Left renal pelvis (tissue), 4 donors: ENCODE data around the gene TBCB. TPM values are rescaled to one million over a fixed set of nuclear protein-coding genes. Genes with fewer than 3 reads are reported as not detected.
"Not testable (repeated sequence)": the region's sequence is repeated elsewhere in the genome, so short reads cannot be mapped to it uniquely, and the experiment has no call there.

Source experiments
- DNase-seq, 4 donors: peaks; one replicate each; pipeline ENCODE4 v3.0.0-alpha.2; 2013; ENCODE audit warnings: low read depth in 4 of 4, low spot score in 3 of 4
- polyA plus RNA-seq, 4 donors: library from polyadenylated mRNA; unstranded; fragments of 120-200 nt; gene quantifications; one replicate each; pipeline ENCODE4 v1.2.1, GENCODE V29; 2013; ENCODE audit not compliant: insufficient read length in 4 of 4

TBCB gene, protein sequence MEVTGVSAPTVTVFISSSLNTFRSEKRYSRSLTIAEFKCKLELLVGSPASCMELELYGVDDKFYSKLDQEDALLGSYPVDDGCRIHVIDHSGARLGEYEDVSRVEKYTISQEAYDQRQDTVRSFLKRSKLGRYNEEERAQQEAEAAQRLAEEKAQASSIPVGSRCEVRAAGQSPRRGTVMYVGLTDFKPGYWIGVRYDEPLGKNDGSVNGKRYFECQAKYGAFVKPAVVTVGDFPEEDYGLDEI
- polyA plus RNA-seq = 100 to 1,000 TPM; 101 to 135 (median 111) TPM

DNA sequence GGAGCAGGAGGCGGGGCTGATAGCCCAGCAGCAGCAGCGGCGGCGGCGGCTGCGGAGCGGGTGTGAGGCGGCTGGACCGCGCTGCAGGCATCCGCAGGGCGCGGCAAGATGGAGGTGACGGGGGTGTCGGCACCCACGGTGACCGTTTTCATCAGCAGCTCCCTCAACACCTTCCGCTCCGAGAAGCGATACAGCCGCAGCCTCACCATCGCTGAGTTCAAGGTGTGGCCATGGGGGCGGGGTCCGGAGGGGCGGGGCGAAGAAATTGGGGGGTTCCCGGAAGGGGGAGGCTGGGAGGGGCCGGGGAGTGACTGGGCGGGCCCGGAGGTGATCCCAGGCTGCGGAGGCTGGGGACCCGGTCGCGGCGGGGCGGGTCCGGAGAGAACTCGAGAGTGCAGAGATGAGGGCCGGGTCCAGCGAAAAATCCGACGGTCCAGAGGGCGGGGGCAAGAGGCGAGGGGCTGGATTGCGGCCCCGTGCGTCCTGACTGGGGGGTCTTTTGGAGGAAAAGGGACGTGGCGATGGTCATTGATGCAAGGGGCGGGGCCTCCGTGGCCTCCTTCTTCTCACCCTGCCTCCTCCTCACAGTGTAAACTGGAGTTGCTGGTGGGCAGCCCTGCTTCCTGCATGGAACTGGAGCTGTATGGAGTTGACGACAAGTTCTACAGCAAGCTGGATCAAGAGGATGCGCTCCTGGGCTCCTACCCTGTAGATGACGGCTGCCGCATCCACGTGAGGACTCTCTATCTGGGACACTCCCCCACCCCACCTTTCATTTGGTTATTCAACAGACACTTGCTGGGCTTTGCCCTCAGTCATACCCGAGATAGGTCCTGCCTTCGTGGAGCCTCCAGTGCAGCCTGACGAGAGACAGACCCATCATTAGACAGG is at the start of gene TBCB:
Gene TBCB, plus strand, starts transcription at position 16 of the 891 bp plus-strand sequence. Its CDS starts 93 bp downstream, at position 109.
- no peak for DNase-seq

DNA sequence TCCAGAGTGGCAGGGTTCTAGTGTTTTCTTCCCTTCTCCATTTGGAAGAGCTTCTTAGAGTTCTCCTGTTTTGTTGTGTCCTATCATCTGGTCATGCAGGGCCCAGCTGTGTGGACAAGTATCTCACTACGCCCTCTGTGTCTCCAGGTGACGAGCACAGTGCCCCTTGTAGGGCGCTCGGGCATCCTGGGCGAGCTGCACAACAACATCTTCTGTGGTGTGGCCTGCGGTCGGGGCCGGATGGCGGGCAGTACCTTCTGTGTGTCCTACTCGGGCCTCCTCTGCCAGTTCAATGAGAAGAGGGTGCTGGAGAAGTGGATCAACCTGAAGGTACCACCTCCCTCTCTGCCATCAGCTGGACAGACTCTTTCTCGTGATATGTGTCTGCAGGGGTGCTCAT is 47.6 kb upstream of the TBCB start:
- no peak for DNase-seq

DNA sequence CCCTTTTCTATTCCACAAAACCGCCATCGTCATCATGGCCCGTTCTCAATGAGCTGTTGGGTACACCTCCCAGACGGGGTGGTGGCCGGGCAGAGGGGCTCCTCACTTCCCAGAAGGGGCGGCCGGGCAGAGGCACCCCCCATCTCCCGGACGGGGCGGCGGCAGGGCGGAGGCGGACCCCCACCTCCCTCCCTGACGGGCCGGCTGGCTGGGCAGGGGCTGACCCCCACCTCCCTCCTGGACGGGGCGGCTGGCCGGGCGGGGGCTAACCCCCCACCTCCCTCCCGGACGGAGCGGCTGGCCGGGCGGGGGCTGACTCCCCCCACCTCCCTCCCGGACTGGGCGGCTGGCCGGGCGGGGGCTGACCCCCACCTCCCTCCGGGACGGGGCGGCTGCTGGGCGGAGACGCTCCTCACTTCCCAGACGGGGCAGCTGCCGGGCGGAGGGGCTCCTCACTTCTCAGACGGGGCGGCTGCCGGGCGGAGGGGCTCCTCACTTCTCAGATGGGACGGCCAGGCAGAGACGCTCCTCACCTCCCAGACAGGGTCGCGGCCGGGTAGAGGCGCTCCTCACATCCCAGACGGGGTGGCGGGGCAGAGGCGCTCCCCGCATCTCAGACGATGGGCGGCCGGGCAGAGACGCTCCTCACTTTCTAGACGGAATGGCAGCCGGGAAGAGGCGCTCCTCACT is 46.3 kb upstream of the TBCB start:
- not testable (repeated sequence) for DNase-seq

DNA sequence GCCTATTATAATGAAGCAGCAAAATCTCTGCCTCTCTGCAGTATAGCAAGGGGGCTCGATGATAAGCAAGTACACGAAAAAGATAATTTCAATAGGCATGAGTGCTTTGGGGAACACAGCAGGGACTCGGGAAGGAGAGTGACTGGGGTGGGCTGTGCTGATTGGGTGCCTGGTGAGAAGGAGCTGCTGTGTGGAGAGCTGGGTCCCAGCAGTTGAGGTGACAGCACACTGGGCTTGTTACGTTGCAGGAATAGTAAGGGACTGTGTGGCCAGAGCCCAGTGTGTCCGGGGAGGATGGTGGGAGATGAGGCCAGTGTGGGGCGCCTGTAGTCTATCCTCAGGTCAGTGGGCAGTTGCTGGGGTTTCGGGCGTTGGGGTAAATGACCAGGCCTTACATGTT is 43.2 kb upstream of the TBCB start:
- no peak for DNase-seq

DNA sequence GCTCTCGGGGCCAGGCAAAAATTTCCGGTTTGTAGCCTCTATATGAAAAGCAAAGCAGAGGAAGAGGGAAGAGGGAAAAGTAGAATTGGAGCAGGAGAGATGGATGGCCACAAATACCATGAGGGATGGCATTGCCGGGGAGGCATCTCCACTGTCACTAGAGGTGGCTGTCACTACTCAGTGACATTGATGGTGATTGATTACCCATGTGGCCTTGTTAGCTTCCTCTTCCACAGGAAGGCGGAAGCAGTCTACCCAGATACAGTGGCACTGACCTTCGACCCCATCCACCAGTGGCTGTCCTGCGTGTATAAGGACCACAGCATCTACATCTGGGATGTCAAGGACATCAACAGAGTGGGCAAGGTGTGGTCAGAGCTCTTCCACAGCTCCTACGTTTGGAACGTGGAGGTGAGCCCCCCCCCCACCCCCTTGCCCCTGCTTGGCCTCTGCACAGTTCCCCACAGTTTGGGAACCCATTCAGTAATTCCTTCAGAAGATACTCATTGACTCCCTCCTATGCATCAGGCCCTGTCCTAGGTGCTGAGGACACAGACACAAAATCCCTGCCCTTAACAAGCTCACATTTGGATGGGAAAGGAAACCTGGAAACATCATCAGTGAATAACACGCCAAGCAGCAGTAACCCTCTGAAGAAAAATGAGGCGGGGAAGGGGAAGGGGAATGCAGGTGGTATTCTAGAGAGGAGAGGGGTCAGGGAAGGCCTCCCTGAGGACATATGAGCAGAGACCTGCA is 42.0 kb upstream of the TBCB start:
- DNase-seq = no peak

DNA sequence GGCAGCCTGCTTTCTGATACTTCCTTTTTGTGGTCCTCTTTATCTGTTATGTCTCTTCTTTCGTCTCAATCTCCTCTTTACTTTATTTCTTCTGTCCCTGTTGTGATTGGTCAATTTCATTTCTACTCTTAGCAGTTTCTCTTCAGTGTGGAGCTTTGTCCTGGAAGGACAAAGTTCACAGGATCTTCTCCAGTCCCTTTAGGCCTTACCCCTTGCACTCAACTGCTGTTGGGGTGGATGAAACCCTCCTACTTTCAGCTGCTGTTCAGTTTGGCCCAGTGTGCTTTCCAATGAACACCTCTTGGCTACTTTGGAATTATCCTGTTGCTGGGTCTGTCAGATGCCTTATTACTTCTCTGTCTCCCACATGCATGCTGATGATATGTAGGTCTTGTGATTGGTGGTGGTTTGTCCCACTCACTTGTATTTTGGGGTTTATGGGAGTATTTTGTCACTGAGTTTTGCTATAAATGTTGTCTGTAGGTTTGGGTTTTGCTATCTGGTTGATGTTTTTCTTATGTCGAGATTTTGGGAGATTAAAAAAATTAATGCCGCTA is 35.8 kb upstream of the TBCB start:
- DNase-seq = no peak

DNA sequence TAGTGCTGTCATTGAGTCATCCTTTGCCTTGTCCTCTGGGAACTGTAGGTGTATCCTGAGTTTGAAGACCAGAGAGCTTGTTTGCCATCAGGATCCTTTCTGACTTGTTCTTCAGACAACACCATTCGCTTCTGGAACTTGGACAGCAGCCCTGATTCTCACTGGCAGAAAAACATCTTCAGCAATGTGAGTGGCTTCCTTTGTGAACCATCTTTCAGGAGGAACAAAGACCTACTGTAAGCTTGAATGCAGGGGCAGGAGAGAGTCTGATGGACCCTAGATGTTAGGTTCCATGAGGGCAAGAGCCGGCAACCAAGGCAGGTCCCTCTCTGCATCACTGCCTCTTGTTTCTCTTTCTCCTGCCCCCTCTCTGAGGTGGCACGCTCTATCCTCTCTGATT is 33.9 kb upstream of the TBCB start:
- DNase-seq = no peak

DNA sequence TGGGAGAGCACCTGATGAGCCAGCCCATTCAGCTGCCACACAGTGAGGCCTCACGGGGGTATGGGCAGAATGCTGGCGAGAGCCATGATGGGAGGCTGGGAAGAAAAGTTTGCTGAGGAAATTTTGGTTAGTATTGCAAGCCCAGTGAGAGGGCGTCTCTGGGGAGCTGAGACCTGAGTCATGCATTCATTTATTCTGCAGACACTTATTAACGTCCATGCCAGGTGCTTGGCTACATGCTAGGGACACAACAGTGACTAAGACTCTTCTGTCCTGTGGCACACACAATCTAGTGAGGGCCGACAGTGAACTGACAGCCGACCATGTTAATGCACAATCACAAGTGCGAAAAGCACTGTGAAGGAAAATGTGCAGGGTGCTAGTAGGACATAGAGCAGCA is 33.4 kb upstream of the TBCB start:
- no peak for DNase-seq

DNA sequence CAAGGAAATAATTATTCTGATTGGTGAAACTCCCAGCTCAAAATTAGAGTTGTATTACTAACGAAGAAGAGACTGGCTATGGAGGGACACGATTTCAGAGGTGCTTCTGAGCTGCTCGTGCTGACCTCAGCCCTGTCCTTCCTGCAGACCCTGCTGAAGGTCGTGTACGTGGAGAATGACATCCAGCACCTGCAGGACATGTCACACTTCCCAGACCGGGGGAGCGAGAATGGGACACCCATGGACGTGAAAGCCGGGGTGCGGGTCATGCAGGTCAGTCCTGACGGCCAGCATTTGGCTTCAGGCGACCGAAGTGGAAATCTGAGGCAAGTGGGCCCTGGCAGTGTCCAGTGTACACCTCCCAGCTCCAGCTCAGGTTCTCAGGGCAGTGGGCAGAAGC is 32.4 kb upstream of the TBCB start:
- DNase-seq = no peak

DNA sequence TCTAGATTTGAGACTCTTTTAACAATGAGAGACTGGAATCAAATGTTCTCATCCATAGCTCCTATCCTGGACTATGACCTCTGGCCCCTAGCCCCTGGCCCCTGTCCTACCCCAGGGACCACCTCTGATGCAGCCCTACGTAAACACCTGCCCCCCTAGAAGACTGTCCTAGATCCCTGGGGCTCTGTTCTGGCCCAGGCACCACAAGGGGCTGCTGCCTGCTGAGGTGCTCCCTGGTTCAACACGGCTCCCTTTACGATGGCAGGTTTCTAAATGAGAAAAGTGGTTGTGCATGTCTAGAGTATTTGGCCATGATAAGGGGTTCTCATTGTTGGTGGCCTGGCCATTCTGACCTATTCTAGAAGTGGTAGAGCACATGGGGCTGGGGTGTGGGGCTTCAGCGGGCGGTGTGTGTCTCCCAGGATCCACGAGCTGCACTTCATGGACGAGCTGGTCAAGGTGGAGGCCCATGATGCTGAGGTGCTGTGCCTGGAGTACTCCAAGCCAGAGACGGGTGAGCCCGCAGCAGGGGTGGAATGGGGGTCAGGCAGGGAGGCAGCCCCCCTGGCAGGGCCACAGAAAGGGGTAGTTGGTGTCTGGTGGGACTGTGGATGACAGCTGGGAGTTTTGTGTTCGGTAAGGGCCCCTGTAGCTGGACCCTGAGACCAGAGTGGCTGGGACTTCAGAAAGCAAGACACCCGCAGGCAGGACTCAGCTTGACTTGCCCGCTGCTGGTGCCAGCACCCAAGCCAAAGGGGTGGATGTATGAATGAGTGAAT is 30.8 kb upstream of the TBCB start:
- DNase-seq = no peak

DNA sequence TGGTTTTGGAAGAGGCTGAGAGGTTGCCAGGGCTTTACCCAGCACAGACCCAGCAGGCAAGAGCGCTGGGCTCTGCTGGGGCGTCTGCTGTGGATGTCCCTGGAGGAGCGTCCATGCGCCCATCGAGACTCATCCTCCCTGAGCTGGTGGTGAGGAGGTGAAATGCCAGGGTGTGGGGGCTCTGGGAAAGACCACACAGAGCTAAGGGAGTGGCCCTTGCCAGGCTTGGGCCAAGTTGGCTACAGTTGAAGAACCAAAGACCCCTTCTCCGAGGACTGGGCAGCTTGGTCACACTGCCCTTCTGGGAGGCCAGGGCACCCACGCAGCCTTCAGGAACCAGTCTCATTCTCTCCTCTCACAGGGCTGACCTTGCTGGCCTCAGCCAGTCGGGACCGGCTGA is 28.9 kb upstream of the TBCB start:
- DNase-seq = no peak

DNA sequence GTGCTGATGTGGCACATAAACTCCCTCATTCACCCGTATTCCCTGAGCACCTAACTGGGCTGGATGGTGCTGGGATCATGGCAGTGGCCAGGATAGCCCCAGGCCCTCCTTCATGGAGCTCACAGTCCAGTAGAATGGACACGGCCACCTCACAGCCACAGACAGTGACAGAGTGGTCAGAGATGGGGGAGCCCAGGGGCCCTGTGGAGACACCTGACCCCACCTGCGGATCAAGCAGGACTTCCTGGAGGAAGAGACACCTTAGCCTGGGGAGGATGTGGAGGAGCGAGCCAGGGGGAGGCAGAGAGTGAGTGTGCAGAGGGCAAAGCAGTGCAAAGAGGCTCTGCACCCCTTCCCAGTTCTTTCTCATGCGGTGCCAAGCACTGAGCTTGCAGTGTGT is 25.4 kb upstream of the TBCB start:
- no peak for DNase-seq

DNA sequence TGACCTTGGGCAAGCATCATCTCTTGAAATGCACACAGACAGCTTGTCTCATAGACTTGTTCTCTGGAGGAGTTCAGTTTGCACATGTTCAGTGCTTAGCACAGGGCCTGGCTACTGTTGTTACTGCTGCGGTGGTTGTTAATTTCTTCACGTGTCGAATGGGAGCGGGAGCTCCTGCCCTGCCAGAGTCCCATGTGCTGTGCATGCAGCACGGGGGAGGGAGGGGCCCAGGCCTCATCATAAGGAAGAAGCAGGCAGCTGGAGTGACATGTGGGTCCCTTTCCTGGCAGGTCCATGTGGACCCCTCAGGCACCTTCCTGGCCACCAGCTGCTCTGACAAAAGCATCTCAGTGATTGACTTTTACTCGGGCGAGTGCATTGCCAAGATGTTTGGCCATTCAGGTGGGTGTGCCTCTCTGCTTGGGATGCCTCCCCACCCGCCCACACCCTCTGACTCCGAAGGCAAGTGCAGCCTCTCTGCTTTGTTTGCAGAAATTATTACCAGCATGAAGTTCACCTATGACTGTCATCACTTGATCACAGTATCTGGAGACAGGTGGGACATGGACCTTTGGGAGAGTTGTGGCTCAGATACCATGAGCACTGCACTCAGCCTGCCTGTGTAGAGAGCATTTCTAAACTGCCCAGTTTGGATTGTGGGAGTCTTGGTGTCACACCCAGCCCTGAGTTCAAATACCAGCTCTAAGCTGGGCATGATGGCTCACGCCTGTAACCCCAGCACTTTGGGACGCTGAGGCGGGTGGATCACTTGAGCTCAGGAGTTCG is 24.2 kb upstream of the TBCB start:
- no peak for DNase-seq

DNA sequence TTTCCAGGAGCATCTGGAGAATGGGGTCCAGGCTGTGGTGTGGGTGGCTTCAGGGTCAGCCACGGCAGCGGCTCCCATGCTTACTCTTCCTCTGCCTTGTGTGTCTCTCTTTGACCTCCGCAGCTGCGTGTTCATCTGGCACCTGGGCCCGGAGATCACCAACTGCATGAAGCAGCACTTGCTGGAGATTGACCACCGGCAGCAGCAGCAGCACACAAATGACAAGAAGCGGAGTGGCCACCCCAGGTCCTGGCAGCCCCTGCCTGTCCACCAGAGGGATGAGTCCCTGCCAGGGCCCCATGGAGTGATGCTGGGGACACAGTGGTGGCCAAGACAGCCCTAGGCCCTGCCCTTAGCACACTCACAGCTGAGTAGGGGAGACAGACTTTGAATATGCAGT is 22.7 kb upstream of the TBCB start:
- DNase-seq = no peak

DNA sequence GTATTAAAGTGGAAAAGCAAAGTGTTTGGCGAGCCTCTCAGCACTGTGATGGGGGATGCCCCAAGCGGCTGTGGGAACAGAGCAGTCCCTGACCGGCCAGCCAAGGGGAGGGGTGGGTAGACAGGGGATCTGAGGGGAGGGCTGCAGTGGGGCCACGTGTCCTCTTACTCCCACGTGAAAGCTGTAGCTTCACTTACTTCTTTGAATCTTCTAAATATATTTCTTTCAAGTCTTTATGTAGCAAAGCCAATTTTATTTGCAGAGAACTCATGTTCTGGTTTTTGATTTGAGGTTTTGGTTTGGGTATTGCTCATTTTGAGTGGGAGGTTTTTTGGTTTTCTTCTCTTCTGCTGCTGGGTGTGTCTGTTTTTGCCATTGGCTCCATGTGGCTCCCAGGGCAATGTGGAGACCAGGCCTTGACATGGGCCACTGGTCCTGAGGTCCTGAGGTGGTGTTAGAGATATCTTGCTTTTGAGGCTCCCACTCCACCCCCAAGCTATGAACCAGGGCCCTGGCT is 22.1 kb upstream of the TBCB start:
- DNase-seq = no peak

DNA sequence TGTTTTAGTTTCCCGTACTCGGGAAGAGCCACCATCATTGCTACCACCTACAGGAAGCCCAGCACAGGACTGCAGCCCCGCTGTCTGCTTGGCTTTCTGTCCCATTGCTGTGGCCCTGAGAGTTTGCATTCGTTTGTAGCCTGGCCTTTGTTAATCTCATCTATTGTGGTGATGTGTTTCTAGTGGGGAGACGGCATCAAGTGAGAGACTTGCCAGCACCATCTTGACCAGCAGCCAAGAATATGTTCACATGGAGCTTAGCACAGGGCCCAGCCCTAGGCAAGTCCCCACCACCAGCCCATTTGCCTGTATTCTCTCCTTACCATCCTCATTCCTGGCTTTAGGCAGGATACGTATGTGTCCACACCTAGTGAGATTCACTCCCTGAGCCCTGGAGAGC is 21.6 kb upstream of the TBCB start:
- DNase-seq = no peak

DNA sequence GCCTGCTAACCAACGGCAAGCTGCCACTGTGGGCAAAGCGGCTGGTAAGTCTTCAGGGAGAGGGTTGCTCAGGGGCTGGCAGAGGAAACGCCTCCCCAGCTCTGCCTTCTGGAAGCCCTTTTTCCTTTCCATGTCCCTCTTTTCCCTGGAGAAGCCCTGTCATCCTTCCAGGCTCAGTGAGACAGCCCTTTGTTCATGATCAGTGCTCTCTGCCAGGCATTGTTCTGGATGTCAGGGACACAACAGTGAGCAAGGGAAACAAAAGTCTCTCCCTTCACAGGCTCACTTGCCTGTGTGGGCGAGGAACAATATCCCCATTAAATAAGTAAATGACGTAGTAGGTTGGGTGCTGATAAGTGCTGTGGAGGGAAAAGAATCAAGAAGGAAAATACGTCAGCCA is 18.2 kb upstream of the TBCB start:
- no peak for DNase-seq

DNA sequence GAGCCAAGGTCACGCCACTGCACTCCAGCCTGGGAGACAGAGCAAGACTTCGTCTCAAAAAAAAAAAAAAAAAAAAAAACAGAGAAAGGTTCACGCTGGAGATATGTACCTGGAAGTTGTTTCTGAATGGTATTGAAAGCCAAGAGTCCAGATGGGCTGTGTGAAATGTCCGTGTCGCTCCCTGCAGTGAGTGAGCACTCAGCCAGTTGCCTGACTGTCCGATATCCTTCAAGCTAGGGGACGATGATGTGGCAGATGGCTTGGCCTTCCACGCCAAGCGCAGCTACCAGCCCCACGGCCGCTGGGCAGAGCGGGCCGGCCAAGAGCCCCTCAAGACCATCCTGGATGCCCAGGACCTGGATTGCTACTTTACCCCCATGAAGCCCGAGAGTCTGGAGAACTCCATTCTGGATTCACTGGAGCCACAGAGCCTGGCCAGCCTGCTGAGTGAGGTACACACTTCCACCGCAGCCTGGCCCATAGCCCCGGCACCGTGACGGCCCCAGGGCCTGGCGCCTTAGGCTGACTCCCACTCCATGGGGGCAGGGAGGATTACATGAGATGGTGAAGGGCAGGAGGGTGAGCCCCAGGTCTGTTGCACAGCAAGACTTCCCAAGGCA is 16.0 kb upstream of the TBCB start:
- no peak for DNase-seq
